Esophagus muscularis mucosa (tissue), 3 donors: ENCODE measurements around the gene CAMSAP1.

Experiments
- POLR2A ChIP-seq: fragments of 450-650 bp; IDR thresholded peaks from one replicate; pipeline ENCODE4 v1.6.1; 2017; ENCODE audit warnings: antibody characterized with exemption, moderate library complexity, mild to moderate bottlenecking, low read depth
- POLR2AphosphoS5 ChIP-seq, 2 donors: sonication (generic); formaldehyde crosslinking; IDR thresholded peaks; one replicate each; pipeline ENCODE4 v1.6.1; 2017; ENCODE audit warnings: antibody characterized with exemption in 2 of 2
- TF ChIP-seq, protein P1 (sequence below), 3 experiments: fragments of 200-600 bp in 2 of 3; fragments of 450-650 bp in 1 of 3; sonication (generic) in 2 of 3; IDR thresholded peaks; one replicate each; pipeline ENCODE4 v1.5.1; 2017 to 2019; ENCODE audit warnings: antibody characterized with exemption in 3 of 3, mild to moderate bottlenecking in 2 of 3, moderate library complexity in 1 of 3

DNA sequence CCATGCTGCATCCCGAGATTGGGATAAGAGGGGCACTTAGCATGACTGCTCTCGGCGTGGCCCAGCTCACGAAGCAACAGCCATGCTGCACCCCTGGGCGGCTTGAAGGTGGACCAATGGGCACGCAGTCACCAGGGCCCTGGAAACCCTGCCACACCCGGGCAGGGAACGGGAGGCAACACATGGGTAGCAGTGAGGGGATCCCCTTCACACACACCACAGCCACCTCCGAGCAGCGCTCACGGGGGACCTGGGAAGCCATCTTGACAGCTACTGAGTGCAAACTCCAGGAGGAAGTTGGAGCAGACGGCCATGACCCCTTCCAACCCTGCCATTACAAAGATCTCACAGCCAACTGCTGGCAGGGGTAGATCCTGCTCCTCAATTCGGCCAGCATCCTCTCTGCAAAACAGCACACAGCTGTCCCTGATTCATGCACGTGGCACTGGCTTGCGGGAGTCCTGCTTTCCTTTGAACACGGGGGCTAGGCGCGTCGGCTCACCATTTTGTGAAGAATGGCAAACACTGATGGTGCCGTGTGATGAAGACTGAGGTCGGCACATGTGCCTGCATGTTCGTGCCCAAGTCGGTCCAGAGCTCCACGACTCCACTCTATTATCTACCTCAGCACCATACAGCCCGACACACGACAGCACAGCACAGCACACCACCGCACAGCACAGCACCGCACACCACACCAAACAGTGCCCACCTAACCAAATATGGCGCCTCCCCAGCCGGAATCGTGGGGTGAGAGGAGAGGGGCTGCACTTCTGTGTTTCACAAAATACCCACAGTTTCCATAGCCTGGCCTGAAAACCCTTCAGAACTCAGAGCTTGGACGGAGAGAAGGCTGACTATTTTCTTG is 48.8 kb upstream of the CAMSAP1 start:
- TF ChIP-seq, protein P1, sequence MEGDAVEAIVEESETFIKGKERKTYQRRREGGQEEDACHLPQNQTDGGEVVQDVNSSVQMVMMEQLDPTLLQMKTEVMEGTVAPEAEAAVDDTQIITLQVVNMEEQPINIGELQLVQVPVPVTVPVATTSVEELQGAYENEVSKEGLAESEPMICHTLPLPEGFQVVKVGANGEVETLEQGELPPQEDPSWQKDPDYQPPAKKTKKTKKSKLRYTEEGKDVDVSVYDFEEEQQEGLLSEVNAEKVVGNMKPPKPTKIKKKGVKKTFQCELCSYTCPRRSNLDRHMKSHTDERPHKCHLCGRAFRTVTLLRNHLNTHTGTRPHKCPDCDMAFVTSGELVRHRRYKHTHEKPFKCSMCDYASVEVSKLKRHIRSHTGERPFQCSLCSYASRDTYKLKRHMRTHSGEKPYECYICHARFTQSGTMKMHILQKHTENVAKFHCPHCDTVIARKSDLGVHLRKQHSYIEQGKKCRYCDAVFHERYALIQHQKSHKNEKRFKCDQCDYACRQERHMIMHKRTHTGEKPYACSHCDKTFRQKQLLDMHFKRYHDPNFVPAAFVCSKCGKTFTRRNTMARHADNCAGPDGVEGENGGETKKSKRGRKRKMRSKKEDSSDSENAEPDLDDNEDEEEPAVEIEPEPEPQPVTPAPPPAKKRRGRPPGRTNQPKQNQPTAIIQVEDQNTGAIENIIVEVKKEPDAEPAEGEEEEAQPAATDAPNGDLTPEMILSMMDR (IDR thresholded peaks at IDR 0.05), result no peak
- TF ChIP-seq POLR2A, result no peak
- no peak for TF ChIP-seq POLR2AphosphoS5 (IDR thresholded peaks at IDR 0.05)
